Loucy (cell line): ENCODE measurements around the gene VWA3A.
A peak's percentile ranks its signal among the peaks of the same experiment; 100 is the strongest.
"Not testable (repeated sequence)": the region's sequence is repeated elsewhere in the genome, so short reads cannot be mapped to it uniquely, and the experiment has no call there.

Source experiments
- H2AFZ ChIP-seq: fragments of 200-600 bp; sonication (generic); 2 replicates; pipeline ENCODE4 v1.6.0; 2016; ENCODE audit warnings: antibody characterized with exemption, mild to moderate bottlenecking, low read length, moderate library complexity
- H3F3A ChIP-seq: fragments of 200-600 bp; 2 replicates; pipeline ENCODE4 v1.6.0; 2016; ENCODE audit warnings: antibody characterized with exemption, low read depth, mild to moderate bottlenecking
- H3K27me3 ChIP-seq: fragments of 200-600 bp; sonication (generic); 2 replicates; pipeline ENCODE4 v1.6.1; 2014; ENCODE audit warnings: low read length, mild to moderate bottlenecking; ENCODE audit not compliant: insufficient read depth, poor library complexity, severe bottlenecking
- H3K36me3 ChIP-seq: fragments of 200-600 bp; sonication (generic); 2 replicates; pipeline ENCODE4 v1.6.1; 2016; ENCODE audit warnings: low read length; ENCODE audit not compliant: insufficient read depth
- H3K4me1 ChIP-seq: fragments of 200-600 bp; sonication (generic); 2 replicates; pipeline ENCODE4 v1.5.1; 2014; ENCODE audit warnings: low read length, mild to moderate bottlenecking; ENCODE audit not compliant: insufficient read depth, poor library complexity, severe bottlenecking
- H3K4me2 ChIP-seq: fragments of 200-600 bp; sonication (generic); 2 replicates; pipeline ENCODE4 v1.6.0; 2014; ENCODE audit warnings: antibody characterized with exemption, low read length, low read depth, mild to moderate bottlenecking; ENCODE audit not compliant: poor library complexity, severe bottlenecking
- H3K4me3 ChIP-seq: fragments of 200-600 bp; sonication (generic); 2 replicates; pipeline ENCODE4 v1.5.1; 2014; ENCODE audit warnings: low read length, mild to moderate bottlenecking, mixed read lengths; ENCODE audit not compliant: poor library complexity, severe bottlenecking
- H3K79me2 ChIP-seq: fragments of 200-600 bp; sonication (generic); 2 replicates; pipeline ENCODE4 v1.6.1; 2014; ENCODE audit warnings: low read length; ENCODE audit not compliant: insufficient read depth
- H3K9ac ChIP-seq: fragments of 200-600 bp; sonication (generic); 2 replicates; pipeline ENCODE4 v1.6.0; 2014; ENCODE audit warnings: mild to moderate bottlenecking, low read depth, low read length, moderate library complexity; ENCODE audit not compliant: poor library complexity, severe bottlenecking
- H3K9me2 ChIP-seq: fragments of 200-600 bp; sonication (generic); replicated peaks from 2 replicates; pipeline ENCODE4 v1.6.1; 2016; ENCODE audit warnings: low read depth, low read length, mixed read lengths
- H3K9me3 ChIP-seq: fragments of 200-600 bp; sonication (generic); 2 replicates; pipeline ENCODE4 v1.6.1; 2014; ENCODE audit warnings: mild to moderate bottlenecking, antibody characterized with exemption, low read length, low read depth; ENCODE audit not compliant: insufficient read depth
- H4K20me1 ChIP-seq: fragments of 200-600 bp; sonication (generic); 2 replicates; pipeline ENCODE4 v1.6.0; 2014; ENCODE audit warnings: antibody characterized with exemption, low read length, mild to moderate bottlenecking; ENCODE audit not compliant: insufficient read depth, poor library complexity, severe bottlenecking
- EZH2phosphoT487 ChIP-seq: fragments of 200-600 bp; IDR thresholded peaks from 2 replicates; pipeline ENCODE4 v1.6.1; 2018; ENCODE audit warnings: antibody characterized with exemption, mild to moderate bottlenecking, moderate library complexity, borderline replicate concordance
- TF ChIP-seq, protein P1 (sequence below): fragments of 200-600 bp; sonication (generic); conservative IDR thresholded peaks from 2 replicates; pipeline ENCODE4 v1.5.1; 2014; ENCODE audit warnings: mild to moderate bottlenecking, antibody characterized with exemption, low read length

Gene VWA3A

DNA sequence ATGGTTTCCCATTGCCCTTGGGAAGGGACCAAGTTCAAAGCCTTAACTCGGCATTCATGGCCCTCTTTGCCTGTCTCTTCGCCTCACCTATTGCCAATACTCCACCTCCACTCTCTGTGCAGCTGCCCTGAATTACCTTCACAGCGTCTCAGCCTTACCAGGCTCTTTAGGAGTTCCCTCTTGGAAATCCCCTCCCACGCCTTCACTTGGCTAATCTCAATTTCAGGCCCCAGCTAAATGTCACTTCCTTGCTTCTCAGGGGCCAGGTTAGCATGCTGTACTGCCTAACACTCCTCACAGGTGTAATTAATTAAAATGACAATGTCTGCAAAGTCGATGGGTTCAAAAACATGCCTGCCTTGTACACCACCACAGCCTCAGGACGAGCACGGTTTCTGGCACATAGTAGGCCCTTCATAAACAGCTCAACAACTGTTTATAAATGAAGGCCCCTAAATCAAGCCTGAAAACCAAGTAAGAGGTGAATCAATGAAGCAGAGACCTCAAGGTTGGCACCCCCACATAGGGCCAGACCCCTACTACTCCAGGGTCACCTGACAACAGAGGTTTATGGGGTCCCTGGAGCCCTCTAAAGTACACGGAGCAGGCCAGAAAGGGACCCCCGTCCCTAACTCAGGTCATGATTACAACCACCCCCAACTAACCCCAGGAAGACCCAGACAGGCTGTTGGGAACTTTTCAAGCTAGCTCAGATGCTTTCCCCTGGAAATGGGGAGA, 102.5 kb downstream of the VWA3A start:
- no peaks in the 10 kb centered on the region for H4K20me1 ChIP-seq
- peak overlapping the region; percentile 57 for H3K9ac ChIP-seq
- H3K9me3 ChIP-seq, result no peaks in the 10 kb centered on the region
- peak overlapping the region; percentile 65 for H3K4me2 ChIP-seq
- H2AFZ ChIP-seq, result no peak overlapping the region
- H3K4me3 ChIP-seq, result peak overlapping the region; percentile 82
- H3K4me1 ChIP-seq, result peaks cover 29% of the 10 kb centered on the region
- no peaks in the 10 kb centered on the region for H3K27me3 ChIP-seq
- 0 out of 2 replicates have a peak, but pooled peaks cover 6% of the 10 kb centered on the region for H3F3A ChIP-seq
- H3K36me3 ChIP-seq, result no peaks in the 10 kb centered on the region
- no peaks in the 10 kb centered on the region for H3K9me2 ChIP-seq
- no peaks in the 10 kb centered on the region for H3K79me2 ChIP-seq
- TF ChIP-seq, protein P1, sequence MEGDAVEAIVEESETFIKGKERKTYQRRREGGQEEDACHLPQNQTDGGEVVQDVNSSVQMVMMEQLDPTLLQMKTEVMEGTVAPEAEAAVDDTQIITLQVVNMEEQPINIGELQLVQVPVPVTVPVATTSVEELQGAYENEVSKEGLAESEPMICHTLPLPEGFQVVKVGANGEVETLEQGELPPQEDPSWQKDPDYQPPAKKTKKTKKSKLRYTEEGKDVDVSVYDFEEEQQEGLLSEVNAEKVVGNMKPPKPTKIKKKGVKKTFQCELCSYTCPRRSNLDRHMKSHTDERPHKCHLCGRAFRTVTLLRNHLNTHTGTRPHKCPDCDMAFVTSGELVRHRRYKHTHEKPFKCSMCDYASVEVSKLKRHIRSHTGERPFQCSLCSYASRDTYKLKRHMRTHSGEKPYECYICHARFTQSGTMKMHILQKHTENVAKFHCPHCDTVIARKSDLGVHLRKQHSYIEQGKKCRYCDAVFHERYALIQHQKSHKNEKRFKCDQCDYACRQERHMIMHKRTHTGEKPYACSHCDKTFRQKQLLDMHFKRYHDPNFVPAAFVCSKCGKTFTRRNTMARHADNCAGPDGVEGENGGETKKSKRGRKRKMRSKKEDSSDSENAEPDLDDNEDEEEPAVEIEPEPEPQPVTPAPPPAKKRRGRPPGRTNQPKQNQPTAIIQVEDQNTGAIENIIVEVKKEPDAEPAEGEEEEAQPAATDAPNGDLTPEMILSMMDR, result no peak
- no peak for TF ChIP-seq EZH2phosphoT487

DNA sequence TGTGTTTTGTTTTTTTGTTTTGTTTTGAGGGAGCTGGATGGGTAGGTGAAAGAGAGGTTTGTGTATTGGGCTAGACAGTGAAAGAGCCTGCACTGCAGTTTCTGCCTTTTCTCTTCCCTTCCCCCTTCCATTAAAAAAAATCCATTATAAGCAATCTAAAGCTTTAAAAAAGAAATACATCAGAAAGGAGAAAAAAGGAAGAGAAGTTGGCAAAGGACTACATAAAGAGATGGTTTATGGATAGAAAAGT, 103.0 kb downstream of the VWA3A start:
- Histone ChIP-seq H3K4me2 (peak overlapping the region; percentile 65), H3K79me2 (no peaks in the 10 kb centered on the region), H3K27me3 (no peaks in the 10 kb centered on the region), H3K4me1 (peaks cover 29% of the 10 kb centered on the region), H4K20me1 (no peaks in the 10 kb centered on the region), H2AFZ (no peak overlapping the region), H3K36me3 (no peaks in the 10 kb centered on the region), H3F3A (0 out of 2 replicates have a peak, but pooled peaks cover 6% of the 10 kb centered on the region), H3K9ac (peak overlapping the region; percentile 57), H3K9me2 (no peaks in the 10 kb centered on the region), H3K4me3 (peak overlapping the region; percentile 82), H3K9me3 (no peaks in the 10 kb centered on the region)
- TF ChIP-seq, protein P1, result no peak

DNA sequence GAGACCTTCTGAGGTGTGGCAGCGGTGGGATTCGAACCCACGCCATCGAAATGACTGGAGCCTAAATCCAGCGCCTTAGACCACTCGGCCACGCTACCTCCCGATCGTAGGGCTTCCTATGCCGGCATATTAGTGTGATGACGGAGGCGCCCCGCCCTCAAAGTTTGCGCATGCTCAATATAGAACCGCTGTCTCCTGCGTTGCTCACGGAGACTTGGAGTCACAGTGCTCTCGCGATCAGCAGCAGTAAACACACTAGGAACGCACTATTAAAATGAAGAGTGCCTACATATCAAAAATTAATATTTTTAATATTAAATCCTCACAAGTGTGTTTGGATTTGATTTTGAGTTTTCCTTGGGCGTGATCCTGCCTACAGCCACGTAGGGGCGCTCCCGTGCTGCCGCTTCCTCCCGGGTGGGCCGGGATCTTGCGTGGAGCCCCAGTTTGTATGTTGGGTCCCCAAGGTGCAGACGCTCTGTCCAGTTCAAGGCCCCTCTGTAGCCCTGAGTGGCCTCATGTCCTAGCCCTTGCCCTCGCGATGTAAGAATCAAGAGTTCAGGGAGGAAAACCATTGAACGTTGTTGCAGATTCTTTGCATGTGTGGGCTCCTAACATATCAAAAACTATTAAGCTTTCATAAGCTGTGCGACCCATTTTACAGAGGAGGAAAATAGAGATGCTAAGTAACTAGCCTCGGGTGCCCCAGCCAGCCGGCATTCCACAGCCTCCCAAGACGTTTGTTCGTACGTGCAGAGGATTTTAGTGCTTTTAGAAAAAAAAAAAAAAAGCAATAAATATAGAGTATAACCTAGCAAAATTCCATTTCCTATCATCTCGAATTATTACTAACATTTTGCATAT, 103.6 kb downstream of the VWA3A start:
- Histone ChIP-seq H3K79me2 (no peaks in the 10 kb centered on the region), H3K4me1 (peaks cover 29% of the 10 kb centered on the region), H3K36me3 (no peaks in the 10 kb centered on the region), H3K4me2 (peak overlapping the region; percentile 66), H3K9me2 (no peaks in the 10 kb centered on the region), H3K9me3 (no peaks in the 10 kb centered on the region), H3K9ac (peak overlapping the region; percentile 57), H3F3A (0 out of 2 replicates have a peak, but pooled peaks cover 6% of the 10 kb centered on the region), H2AFZ (peak overlapping the region; percentile 96), H3K4me3 (peak overlapping the region; percentile 82), H4K20me1 (no peaks in the 10 kb centered on the region), H3K27me3 (no peaks in the 10 kb centered on the region)
- TF ChIP-seq, protein P1, result peak; percentile 77
- TF ChIP-seq EZH2phosphoT487, result no peak

DNA sequence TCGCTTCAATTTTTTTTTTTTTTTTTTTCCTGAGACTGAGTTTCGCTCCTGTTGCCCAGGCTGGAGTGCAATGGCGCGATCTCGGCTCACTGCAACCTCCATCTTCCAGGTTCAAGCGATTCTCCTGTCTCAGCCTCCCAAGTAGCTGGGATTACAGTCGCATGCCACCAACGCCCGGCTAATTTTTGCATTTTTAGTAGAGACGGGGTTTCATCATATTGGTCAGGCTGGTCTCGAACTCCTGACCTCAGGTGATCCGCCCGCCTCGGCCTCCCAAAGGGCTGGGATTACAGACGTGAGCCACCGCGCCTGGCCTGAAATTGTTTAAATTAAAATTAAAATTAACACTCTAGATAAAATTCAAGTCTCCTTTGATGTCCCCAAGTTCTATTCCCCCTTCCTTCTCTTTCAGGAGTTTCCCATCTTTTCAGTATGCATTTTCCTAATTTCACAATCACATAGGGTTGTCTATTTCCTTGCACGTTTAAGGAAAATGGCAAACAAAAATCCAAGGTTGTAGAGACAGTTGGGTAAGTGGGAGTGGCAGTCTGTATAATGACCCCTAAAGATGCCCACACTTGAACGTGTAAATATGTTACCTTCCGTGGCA, 104.3 kb downstream of the VWA3A start:
- not testable (repeated sequence) for H3K9me2 ChIP-seq, H3K27me3 ChIP-seq, H3K9me3 ChIP-seq, H4K20me1 ChIP-seq, H3F3A ChIP-seq, H3K36me3 ChIP-seq, H3K79me2 ChIP-seq
- Histone ChIP-seq H3K4me2 (peak overlapping the region; percentile 66), H3K4me3 (peak overlapping the region; percentile 82), H3K9ac (peak overlapping the region; percentile 57), H3K4me1 (peaks cover 25% of the 10 kb centered on the region), H2AFZ (peak overlapping the region; percentile 96; the same call in 1 of the 2 replicates)
